Epithelial cell of proximal tubule (primary cell): ENCODE data around the gene RTL10. TPM values are rescaled to one million over a fixed set of nuclear protein-coding genes. Genes with fewer than 3 reads are reported as not detected.

Experiments
- DNase-seq: peaks from one replicate; pipeline ENCODE4 v3.0.0-alpha.2; 2011; ENCODE audit warnings: low read depth
- H3K4me3 ChIP-seq: 2 replicates; pipeline ENCODE4 v1.5.1; 2011; ENCODE audit warnings: low read depth, mild to moderate bottlenecking, low read length
- CTCF ChIP-seq: conservative IDR thresholded peaks from 2 replicates; pipeline ENCODE4 v1.5.1; 2012; ENCODE audit warnings: low read depth, mild to moderate bottlenecking, low read length
- total RNA-seq: library from RNA; depleted of rRNA; stranded (reverse); fragments of >200 nt; gene quantifications from 2 replicates; pipeline ENCODE4 v1.2.3, GENCODE V29; 2015

The RTL10 gene
- total RNA-seq, 1 donor from 2014 or later = 15.9 TPM

GRCh38 chr22:19814428-19814827 lies 40.2 kb downstream of the RTL10 start:
- DNase-seq = no peak
- no peak overlapping the region for H3K4me3 ChIP-seq
- TF ChIP-seq CTCF = no peak

GRCh38 chr22:19812910-19813309 lies 41.8 kb downstream of the RTL10 start:
- no peak for TF ChIP-seq CTCF
- no peak for DNase-seq
- H3K4me3 ChIP-seq = no peak overlapping the region

- no peak for TF ChIP-seq CTCF
- DNase-seq = no peak
- no peak overlapping the region for H3K4me3 ChIP-seq
Observed at GRCh38 chr22:19811811-19812771, 42.6 kb downstream of the RTL10 start.

GRCh38 chr22:19811211-19811621 lies 43.5 kb downstream of the RTL10 start:
- no peak for TF ChIP-seq CTCF
- H3K4me3 ChIP-seq = no peak overlapping the region
- no peak for DNase-seq

- TF ChIP-seq CTCF = no peak
- DNase-seq = no peak
- H3K4me3 ChIP-seq = no peak overlapping the region
Observed at GRCh38 chr22:19810381-19811201, 44.1 kb downstream of the RTL10 start.

GRCh38 chr22:19809741-19810140 lies 44.9 kb downstream of the RTL10 start:
- TF ChIP-seq CTCF = no peak
- H3K4me3 ChIP-seq = no peak overlapping the region
- DNase-seq = no peak
